DMS153 treated with DMSO at 0.1 percent for 48 hours (cell line): Measurements from ENCODE around the gene KAT6B.

Experiments
- DNase-seq: peaks from one replicate; lab custom pipeline; 2025; ENCODE audit not compliant: unreplicated experiment; lab: John Stamatoyannopoulos, UW

The KAT6B gene

DNA sequence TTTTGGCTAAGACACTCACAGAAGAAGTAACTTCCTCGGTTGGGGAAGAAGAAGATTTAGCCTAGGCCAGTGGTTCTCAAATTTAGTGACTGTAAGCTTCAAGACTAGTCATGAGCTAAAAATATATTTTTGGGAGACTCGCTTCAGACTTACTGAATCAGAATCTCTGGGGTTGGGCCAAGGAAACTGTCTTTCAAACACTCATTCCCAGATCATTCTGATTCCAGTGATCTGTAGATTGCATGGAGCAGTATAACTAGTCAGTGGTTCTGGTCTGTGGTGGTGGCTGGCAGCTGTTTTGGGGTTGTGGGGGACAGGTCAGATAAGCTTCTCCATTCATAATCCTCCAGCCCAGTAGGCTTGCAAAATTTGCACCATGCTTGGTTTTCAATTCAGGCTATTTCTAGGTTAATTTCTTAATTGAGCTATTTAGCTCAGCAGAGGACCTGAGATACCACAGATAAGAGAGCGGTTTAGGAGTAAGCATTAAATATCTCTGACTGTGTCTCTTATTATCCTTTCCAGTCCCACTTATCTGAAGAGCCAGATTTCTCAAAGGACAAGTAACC is 3.8 kb upstream of the KAT6B start:
- DNase-seq: no peak

DNA sequence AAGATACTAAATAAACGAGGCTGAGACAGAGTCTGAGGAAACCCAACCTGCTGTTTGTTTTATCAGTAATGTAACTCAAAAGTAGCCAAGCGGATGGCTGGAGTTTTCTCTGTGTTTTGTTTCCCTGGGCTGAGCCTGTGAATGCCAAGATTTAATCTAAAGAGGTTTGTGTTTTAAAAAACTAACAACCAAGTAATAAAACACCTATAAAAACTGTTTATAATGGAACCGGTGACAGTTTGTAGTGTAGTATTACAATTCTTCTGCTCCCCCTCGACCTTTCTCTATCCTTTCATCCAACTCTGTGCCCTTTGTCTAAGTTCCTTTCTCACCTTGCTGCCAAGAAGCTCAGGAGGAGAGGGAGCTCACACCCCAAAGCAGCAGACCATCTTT is 2.6 kb upstream of the KAT6B start:
- DNase-seq: no peak

GRCh38 chr10:74824184-74824899 is 2.1 kb upstream of the KAT6B start:
- no peak for DNase-seq

- DNase-seq: no peak
Observed at GRCh38 chr10:74824900-74825370, 1.5 kb upstream of the KAT6B start.

GRCh38 chr10:74825371-74826141 is 844 bp upstream of the KAT6B start:
- no peak for DNase-seq

DNA sequence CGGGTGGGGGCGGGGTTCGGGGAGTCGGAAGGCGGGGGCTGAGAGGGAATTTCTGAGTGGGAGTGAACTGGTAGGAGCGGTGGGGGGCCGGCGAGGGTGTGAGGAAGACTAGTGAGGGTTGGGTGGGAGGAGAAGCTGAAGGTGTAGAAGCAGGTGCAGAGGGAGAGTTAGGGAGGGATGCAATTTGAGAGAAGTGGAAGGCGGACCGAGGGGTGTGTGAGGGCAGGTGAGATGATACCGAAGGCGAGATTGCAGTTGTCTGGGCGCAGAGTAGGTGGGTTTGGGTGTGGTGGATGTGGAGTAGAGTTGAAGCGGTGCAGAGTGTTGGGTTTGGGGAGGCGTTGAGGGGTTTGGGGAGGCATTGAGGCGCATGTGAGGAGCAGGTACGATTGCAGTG is 643 bp downstream of the KAT6B start:
- DNase-seq: no peak

DNA sequence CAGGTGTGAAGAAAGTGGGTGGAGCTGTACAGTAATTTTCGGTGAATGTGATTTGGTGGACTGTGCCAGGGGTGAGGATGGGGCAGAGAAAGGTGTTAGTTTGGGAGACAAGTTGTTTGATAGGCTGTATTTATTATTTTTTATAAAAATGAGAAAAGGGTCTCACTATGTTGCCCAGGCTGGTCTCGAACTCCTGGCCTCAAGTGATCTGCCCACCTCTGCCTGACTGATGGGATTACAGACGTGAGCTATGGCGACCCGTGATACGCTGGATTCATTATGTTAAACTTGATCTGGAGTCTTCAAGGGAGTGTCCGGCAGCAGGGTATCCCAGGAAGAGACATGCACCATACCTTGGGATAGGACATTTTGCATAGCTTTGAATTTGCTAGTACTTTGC is 1.3 kb downstream of the KAT6B start:
- no peak for DNase-seq

DNA sequence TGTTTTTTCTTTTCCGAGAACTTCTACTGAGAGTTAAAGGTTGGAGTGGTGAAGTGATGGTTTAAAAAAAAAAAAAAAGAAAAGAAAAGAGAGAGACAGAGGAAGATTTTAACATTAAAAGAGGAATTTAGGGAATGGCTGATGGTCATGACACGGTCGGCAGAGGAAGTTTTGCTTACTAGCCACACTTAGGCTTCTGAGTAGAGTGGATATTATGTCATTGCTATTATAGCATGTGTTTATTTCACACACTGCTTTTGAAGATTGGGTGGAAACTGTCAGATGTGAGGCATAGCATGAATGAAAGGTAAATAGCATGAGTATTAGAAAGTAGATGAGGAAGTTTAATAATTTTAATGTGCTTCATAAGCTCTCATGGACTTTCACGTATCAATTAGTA is 2.5 kb downstream of the KAT6B start:
- no peak for DNase-seq

DNA sequence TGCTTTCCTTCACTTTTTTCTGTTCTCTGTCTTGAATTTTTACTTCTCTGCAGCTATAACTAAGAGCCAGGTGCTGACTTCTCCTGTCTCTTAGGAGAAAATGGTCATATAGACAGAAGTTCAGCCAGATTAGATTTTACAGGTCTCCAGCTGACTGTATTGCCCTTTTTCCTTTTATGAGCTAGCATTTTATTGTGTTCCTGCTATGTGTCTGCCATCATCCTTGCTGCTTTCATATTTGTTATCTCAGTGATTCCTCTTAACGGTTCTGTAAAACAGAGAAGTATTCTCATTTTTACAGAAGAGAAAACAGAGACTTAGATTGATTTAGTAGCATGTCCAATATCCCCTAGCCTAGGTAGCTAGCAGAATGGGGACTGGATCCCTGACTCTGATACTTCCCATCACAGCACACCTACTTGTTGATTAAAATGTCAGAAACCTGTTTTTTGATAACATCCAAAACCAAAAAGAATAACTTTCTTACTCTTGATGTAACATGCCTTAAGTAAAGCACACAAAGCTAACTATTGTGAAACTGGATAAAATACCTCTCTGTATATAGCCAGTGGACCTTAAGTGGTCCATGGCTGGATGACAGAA is 5.2 kb downstream of the KAT6B start:
- DNase-seq: no peak

GRCh38 chr10:74835963-74836362 is 9.6 kb downstream of the KAT6B start:
- DNase-seq: no peak

DNA sequence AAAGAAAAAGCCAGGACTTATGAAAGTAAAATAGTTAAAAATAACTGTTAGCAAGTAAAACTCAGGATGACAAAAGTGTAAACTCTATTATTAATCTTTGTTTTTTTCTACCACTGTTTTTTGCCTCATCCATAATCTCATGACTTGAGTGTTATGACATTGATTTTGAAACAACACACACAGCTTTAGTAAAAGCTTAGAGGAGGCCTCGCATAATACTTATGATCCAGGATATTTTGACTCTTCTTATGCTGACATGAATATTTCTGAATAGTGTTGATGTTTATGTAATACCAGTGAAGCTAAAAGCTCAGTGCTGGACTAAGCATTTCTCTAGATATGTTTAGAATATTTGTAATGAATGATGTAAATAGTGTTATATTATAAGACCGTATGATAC is 10.5 kb downstream of the KAT6B start:
- no peak for DNase-seq

DNA sequence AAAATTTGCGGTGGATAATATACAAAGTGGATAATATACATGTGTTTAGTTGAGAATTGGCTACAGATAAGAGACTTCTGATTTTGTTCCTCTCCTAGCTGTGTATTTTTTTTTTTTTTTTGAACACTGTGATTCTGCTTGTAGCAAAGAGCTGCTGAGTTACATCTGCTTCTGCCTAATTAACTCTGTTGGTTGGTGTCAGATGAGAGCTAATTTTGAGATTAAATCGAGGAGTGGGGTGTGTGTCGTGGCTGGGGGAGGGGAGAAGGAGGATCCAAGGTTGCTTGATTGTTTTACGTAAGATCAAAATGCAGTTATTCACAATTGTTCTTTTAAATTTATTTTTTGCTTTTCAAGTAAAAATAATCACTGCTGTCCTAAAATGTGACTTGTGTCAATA is 11.3 kb downstream of the KAT6B start:
- DNase-seq: no peak

GRCh38 chr10:74839708-74840107 is 13.3 kb downstream of the KAT6B start:
- DNase-seq: no peak

DNA sequence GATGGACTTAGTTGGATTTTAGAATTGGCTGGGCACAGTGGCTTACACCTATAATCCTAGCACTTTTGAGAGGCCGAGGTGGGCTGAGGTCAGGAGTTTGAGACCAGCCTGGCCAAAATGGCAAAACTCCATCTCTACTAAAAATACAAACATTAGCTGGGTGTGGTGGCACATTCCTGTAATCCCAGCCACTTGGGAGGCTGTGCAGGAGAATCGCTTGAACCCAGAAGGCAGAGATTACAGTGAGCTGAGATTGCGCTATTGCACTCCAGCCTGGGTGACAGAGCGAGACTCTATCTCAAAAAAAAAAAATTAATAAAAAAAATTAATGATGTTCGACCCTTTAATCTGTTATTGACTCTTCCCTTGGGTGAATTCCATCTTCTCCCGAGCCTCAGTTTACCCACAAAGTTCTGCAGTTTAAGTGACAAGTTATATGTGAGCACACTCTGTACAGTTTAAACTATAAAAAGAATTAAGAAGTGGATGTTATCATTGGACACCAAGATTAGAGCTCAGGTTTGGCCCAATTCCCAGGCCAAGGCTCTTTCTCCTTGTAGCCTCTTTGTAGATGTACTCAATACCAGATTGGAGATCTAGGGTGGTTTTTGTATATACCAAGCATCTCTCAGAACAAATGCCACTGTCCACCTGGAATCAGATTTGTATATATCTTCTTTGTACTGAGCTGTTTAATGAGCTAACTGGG is 15.0 kb downstream of the KAT6B start:
- DNase-seq: no peak

DNA sequence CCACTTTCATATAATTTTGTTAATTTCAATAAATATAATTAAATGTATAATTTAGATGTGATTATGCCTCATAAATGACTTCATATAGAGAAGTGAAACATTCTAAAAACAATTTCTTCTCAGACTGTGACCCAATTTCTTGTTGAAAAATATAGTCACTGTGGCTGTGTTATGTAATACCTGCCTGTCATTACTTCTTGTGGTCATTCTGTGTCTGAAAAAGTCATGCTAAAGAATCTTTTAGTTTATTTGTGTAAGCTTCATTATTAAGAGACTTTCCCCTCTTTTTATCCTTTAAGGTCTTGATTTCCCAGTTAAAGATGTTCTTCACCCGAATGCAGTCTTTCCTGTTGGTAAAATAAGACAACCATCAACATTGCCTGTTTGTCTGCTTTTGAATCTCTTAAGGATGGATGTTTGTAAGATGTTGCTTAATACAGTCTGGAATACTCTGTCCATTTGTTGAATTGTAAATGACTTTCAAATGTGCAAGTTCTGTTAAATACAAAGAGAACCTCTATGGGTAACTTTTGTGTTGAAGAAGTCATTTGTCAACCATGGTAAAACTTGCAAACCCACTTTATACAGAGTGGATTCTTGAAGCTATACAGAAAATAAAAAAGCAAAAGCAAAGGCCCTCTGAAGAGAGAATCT is 16.0 kb downstream of the KAT6B start:
- DNase-seq: no peak

DNA sequence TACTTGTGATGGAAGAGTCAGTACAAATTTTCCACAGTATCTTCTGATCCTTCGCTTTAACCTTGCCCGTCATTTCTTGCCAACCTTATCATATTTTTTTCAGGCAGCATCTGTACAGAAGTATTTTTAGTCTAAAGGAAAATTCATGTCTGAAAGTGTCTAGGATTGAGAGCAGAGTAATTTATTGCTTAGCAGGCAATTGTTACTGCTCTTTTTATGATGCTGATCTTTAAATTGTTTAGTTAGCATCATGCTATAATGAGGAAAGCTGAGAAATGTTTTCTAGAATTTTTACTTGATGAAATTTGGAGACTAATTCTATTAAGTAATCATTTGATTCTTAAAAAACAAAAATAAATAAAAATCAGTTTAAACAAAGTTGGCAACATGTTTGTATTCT is 20.6 kb downstream of the KAT6B start:
- DNase-seq: no peak

GRCh38 chr10:74851831-74852230 is 25.4 kb downstream of the KAT6B start:
- DNase-seq: no peak

DNA sequence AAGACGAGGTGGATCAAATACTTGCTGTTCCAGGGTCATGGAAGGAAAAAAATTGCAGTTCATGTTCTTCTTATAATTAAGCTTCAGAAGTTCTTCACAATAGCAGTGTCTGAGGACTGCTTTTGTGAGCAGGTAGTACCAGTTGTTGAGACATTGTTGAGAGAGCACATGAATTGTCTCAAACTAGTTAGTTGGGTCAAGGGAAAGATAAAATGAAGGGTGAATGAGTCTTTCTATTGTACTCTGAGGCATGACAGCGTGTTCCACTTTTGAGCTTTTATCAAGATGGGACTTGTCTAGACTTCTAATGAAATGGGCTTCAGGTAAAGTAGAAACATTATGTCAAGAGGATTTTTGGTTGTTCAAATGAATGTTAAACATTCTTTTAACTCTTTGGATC is 26.0 kb downstream of the KAT6B start:
- no peak for DNase-seq

DNA sequence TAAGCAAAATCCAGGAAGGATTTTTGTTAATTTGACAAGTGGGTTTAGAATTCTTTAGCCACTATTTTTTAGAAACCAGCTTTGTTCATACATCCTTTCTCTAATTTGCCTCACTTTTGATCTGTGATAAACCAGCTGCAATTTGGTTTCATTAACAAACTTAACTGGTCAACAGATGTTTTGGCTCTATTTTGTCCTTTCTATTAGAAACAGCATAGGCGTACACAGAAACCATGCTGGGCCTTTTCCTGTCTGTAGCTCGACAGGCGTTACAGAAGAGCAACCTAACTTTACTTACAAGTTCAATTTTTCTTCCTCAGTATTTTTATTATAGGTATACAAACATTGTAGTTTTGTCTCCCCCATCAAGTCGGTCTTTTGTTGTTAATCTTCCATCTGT is 28.2 kb downstream of the KAT6B start:
- no peak for DNase-seq

GRCh38 chr10:74855027-74855426 is 28.6 kb downstream of the KAT6B start:
- no peak for DNase-seq

- no peak for DNase-seq
Observed at GRCh38 chr10:74855439-74855838, 29.0 kb downstream of the KAT6B start.
